Thoracic aorta (tissue), 2 donors: ENCODE measurements around the gene INPP4B. TPM values are rescaled to one million over a fixed set of nuclear protein-coding genes. Genes with fewer than 3 reads are reported as not detected.

Source experiments
- ATAC-seq: fragments of 150-250 bp; one replicate; pipeline ENCODE4 v1.8.0; 2017; ENCODE audit warnings: low read depth; ENCODE audit not compliant: insufficient number of reproducible peaks, low FRiP score
- DNase-seq: peaks from one replicate; pipeline ENCODE4 v3.0.0-alpha.2; 2020; ENCODE audit warnings: low spot score
- H3K27ac ChIP-seq, 2 donors: fragments of 200-600 bp; sonication (generic); 1 replicate in 1 of 2; 2 replicates in 1 of 2; pipeline ENCODE4 v1.5.1; 2016; ENCODE audit warnings: mild to moderate bottlenecking in 2 of 2, moderate library complexity in 2 of 2
- H3K27me3 ChIP-seq: fragments of 200-600 bp; sonication (generic); replicated peaks from 2 replicates; pipeline ENCODE4 v1.6.0; 2016; ENCODE audit warnings: mild to moderate bottlenecking; ENCODE audit not compliant: insufficient read depth
- H3K36me3 ChIP-seq: fragments of 200-600 bp; sonication (generic); one replicate; pipeline ENCODE4 v1.5.1; 2016
- H3K4me1 ChIP-seq, 2 donors: fragments of 200-600 bp; sonication (generic); 1 replicate in 1 of 2; 2 replicates in 1 of 2; pipeline versions ENCODE4 v1.5.1 to v1.6.0; 2016; ENCODE audit warnings: low read depth in 2 of 2, mild to moderate bottlenecking in 1 of 2; ENCODE audit not compliant: control insufficient read depth in 1 of 2
- H3K4me3 ChIP-seq: fragments of 200-600 bp; sonication (generic); 2 replicates; pipeline ENCODE4 v1.5.1; 2016; ENCODE audit warnings: mild to moderate bottlenecking
- H3K9me3 ChIP-seq: fragments of 200-600 bp; sonication (generic); 2 replicates; pipeline ENCODE4 v1.5.1; 2016
- total RNA-seq, 2 donors: library from RNA; depleted of rRNA; stranded (reverse); fragments of >200 nt; gene quantifications; one replicate each; pipeline versions ENCODE4 v1.1.0 to v1.2.3, GENCODE V29; 2016
- TF ChIP-seq, protein P1 (sequence below): fragments of 200-600 bp; sonication (generic); IDR thresholded peaks from one replicate; pipeline ENCODE4 v1.5.1; 2019; ENCODE audit warnings: antibody characterized with exemption

Gene INPP4B
- total RNA-seq, 2 donors from 2014 or later, result 21.1 to 30.4 TPM

- ATAC-seq (no peak), DNase-seq (no peak)
- peaks cover 23 to 51% of the 10 kb centered on the region in 2 donors for H3K4me1 ChIP-seq
- H3K4me3 ChIP-seq, result no peak overlapping the region
- no peaks in the 10 kb centered on the region for H3K36me3 ChIP-seq
- H3K27me3 ChIP-seq, result no peaks in the 10 kb centered on the region
- H3K27ac ChIP-seq, result peak overlapping the region in 1 of 2 donors; percentile 36
- TF ChIP-seq, protein P1, sequence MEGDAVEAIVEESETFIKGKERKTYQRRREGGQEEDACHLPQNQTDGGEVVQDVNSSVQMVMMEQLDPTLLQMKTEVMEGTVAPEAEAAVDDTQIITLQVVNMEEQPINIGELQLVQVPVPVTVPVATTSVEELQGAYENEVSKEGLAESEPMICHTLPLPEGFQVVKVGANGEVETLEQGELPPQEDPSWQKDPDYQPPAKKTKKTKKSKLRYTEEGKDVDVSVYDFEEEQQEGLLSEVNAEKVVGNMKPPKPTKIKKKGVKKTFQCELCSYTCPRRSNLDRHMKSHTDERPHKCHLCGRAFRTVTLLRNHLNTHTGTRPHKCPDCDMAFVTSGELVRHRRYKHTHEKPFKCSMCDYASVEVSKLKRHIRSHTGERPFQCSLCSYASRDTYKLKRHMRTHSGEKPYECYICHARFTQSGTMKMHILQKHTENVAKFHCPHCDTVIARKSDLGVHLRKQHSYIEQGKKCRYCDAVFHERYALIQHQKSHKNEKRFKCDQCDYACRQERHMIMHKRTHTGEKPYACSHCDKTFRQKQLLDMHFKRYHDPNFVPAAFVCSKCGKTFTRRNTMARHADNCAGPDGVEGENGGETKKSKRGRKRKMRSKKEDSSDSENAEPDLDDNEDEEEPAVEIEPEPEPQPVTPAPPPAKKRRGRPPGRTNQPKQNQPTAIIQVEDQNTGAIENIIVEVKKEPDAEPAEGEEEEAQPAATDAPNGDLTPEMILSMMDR, result no peak
- no peaks in the 10 kb centered on the region for H3K9me3 ChIP-seq
Measured at GRCh38 chr4:142354041-142354440, 492.1 kb downstream of the INPP4B start.

DNA sequence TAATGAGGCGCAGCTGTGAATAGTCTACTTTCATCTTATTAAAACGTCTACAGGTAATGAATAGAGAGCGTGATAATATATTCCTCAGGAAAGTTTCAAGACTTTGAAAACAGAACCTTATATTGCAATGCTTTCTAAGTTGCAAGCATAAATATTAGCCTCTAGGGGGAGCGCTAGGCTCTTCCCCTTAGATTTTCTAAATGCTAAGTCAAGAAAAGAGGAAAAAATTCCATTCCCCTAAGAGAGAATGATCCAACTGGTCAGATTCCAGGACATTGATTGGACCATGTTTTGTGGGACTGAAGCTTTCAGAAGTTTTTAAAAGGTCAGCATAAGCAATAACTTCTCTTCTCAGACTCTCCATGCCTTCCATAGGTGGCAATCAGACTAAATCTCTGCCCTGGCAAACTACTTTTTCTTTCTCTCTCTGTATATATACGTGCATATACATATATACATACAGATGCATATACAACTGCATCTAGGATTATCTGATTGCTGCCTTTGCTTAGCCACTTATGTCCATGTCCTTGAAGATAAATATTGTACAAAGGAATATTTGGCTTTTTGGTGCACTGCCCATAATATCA lies 492.9 kb downstream of the INPP4B start:
- Histone ChIP-seq H3K36me3 (no peaks in the 10 kb centered on the region), H3K27me3 (no peaks in the 10 kb centered on the region), H3K4me3 (peak overlapping the region; percentile 26), H3K9me3 (no peaks in the 10 kb centered on the region), H3K27ac (peak overlapping the region in 1 of 2 donors; percentile 3), H3K4me1 (peaks cover 23 to 59% of the 10 kb centered on the region in 2 donors)
- TF ChIP-seq, protein P1, result peak; percentile 83
- DNase-seq (no peak), ATAC-seq (peak; percentile 36)

- DNase-seq (no peak), ATAC-seq (no peak)
- Histone ChIP-seq H3K9me3 (no peaks in the 10 kb centered on the region), H3K4me3 (peak overlapping the region; percentile 26), H3K27ac (peak overlapping the region in 1 of 2 donors; percentile 3), H3K27me3 (no peaks in the 10 kb centered on the region), H3K36me3 (no peaks in the 10 kb centered on the region), H3K4me1 (peaks cover 23 to 62% of the 10 kb centered on the region in 2 donors)
- TF ChIP-seq, protein P1, result no peak
Measured at GRCh38 chr4:142352712-142353111, 493.4 kb downstream of the INPP4B start.

DNA sequence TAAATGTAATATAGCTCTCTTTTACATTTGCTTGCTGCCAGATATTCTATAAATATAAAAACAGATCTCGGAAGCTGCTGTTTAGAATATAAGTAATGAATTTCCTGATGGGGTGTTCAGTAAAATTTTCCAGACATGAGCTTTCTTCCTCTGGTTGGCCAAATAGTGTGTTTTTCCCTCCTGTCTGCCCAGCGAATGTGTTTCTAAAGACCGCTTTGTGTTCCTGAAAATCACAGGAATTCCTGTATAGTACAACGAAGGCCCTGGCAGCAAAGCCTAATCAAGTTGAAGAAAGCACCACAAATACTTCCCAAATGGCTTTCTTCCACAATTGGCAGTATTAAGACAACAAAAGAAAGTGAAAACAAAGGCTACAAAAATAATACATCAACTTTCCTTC lies 494.1 kb downstream of the INPP4B start:
- TF ChIP-seq, protein P1, result no peak
- DNase-seq, result no peak
- Histone ChIP-seq H3K27me3 (no peaks in the 10 kb centered on the region), H3K4me1 (peaks cover 23 to 62% of the 10 kb centered on the region in 2 donors), H3K4me3 (peak overlapping the region; percentile 58), H3K9me3 (no peaks in the 10 kb centered on the region), H3K27ac (peak overlapping the region; percentile 55 to 74), H3K36me3 (no peaks in the 10 kb centered on the region)
- no peak for ATAC-seq

GRCh38 chr4:142350871-142351270 lies 495.2 kb downstream of the INPP4B start:
- no peak for DNase-seq
- no peaks in the 10 kb centered on the region for H3K27me3 ChIP-seq
- peaks cover 23 to 62% of the 10 kb centered on the region in 2 donors for H3K4me1 ChIP-seq
- TF ChIP-seq, protein P1, result no peak
- no peaks in the 10 kb centered on the region for H3K9me3 ChIP-seq
- no peak overlapping the region for H3K4me3 ChIP-seq
- ATAC-seq, result no peak
- peak overlapping the region; percentile 55 to 74 for H3K27ac ChIP-seq
- H3K36me3 ChIP-seq, result no peaks in the 10 kb centered on the region
